Left colon (tissue), 2 donors: Measurements from ENCODE around the gene MCF2L. TPM values are rescaled to one million over a fixed set of nuclear protein-coding genes. Genes with fewer than 3 reads are reported as not detected.
A peak's percentile ranks its signal among the peaks of the same experiment; 100 is the strongest.

Source experiments
- ATAC-seq: fragments of 200-7000 bp; cut with Tn5 transposase; one replicate; pipeline ENCODE4 v1.9.1; 2020; ENCODE audit warnings: mild to moderate bottlenecking, moderate library complexity
- DNase-seq, 2 donors: peaks; one replicate each; pipeline ENCODE4 v3.0.0-alpha.2; 2020
- intact Hi-C, 2 donors: fragments of 100-400 bp; cut with DNase I in 1 of 2; cut with micrococcal nuclease in 1 of 2; formaldehyde crosslinking; loops; one replicate each; pipeline versions ENCODE4 v1.11.2 to v1.14.0; 2022; cut with DNase I, micrococcal nuclease
- total RNA-seq, 2 donors: library from RNA; stranded (reverse); fragmentation: NEBNext Ultra II Directional; extraction: Animal tissue kit (Norgen Biotek cat#: 25700); gene quantifications; one replicate each; pipeline ENCODE4 v1.2.1, GENCODE V29; 2021
- donor health status: DM: no; HTN: no; CAD: no.
- donor health status: DM: yes; HTN: yes; CAD: no.

The MCF2L gene
- total RNA-seq, 2 donors from 2014 or later, result 86.9 to 101 TPM

GRCh38 chr13:113002913-113003290 lies 33.9 kb downstream of the MCF2L start:
- intact Hi-C loops, result no loop called here
- DNase-seq (no peak), ATAC-seq (no peak)

GRCh38 chr13:113004126-113004525 lies 35.1 kb downstream of the MCF2L start:
- DNase-seq, result no peak
- intact Hi-C loops, result no loop called here
- no peak for ATAC-seq

GRCh38 chr13:113005076-113005865 lies 36.3 kb downstream of the MCF2L start:
- intact Hi-C loops, result no loop called here
- DNase-seq, result no peak
- no peak for ATAC-seq

- no peak for ATAC-seq
- DNase-seq, result no peak
- intact Hi-C loops, result no loop called here
Observed at GRCh38 chr13:113005997-113006396, 37.0 kb downstream of the MCF2L start.

GRCh38 chr13:113006660-113007059 lies 37.6 kb downstream of the MCF2L start:
- DNase-seq (no peak), ATAC-seq (no peak)
- intact Hi-C loops, result no loop called here

- DNase-seq (no peak), ATAC-seq (no peak)
- intact Hi-C loops, result no loop called here
Observed at GRCh38 chr13:113008851-113009250, 39.8 kb downstream of the MCF2L start.

- ATAC-seq (peak; percentile 11), DNase-seq (no peak)
- intact Hi-C loops, result no loop called here
Observed at GRCh38 chr13:113009743-113010509, 40.9 kb downstream of the MCF2L start.

- intact Hi-C loops, result no loop called here
- no peak for ATAC-seq
- no peak for DNase-seq
Observed at GRCh38 chr13:113010510-113010865, 41.5 kb downstream of the MCF2L start.

GRCh38 chr13:113013303-113013702 lies 44.3 kb downstream of the MCF2L start:
- peak; percentile 55 for ATAC-seq
- DNase-seq, result no peak
- intact Hi-C loops, result no loop called here

- intact Hi-C loops, result no loop called here
- ATAC-seq (no peak), DNase-seq (no peak)
Observed at GRCh38 chr13:113013878-113014751, 45.1 kb downstream of the MCF2L start.

GRCh38 chr13:113014752-113015745 lies 46.0 kb downstream of the MCF2L start:
- ATAC-seq (peak; percentile 7), DNase-seq (no peak)
- intact Hi-C loops, result no loop called here

- intact Hi-C loops, result no loop called here
- DNase-seq, result no peak
- no peak for ATAC-seq
Observed at GRCh38 chr13:113015826-113016525, 47.0 kb downstream of the MCF2L start.

GRCh38 chr13:113016526-113017295 lies 47.7 kb downstream of the MCF2L start:
- intact Hi-C loops, result no loop called here
- ATAC-seq, result no peak
- no peak for DNase-seq

- intact Hi-C loops, result no loop called here
- ATAC-seq (no peak), DNase-seq (no peak)
Observed at GRCh38 chr13:113017506-113018215, 48.6 kb downstream of the MCF2L start.

GRCh38 chr13:113018676-113019465 lies 49.9 kb downstream of the MCF2L start:
- DNase-seq (no peak), ATAC-seq (no peak)
- intact Hi-C loops, result no loop called here
